ENCODE data around the gene GFRA1.

Gene GFRA1

DNA sequence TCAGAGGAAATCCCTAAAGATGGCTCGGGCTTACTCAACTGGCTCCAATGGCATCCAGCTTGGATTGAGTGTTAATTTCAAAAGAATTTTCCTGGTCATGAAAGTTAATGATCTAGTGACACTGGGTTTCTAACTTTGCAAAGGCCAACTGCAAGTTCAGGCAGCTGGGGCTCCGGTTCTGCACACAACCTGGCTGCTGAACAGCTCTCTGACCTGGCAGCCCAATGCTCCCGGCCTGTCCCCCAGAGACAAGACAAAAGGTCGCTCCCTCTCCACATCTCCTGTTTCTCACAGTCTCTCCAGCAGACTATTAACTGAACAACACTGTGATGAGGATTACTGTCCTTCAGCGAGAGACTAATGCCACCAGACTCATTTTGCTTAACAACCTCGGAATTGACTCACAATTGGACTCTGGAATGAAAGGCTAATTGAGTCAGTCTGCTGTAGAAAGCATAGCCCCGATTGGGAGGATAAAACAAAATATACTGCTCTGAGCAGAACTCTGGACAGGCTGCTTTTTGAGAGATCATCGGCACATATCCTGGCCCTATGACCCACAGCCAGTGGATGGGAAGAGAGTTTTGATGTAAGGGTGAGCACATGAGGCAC, 174.5 kb downstream of the GFRA1 start:
- DNase-seq, result no peak

DNA sequence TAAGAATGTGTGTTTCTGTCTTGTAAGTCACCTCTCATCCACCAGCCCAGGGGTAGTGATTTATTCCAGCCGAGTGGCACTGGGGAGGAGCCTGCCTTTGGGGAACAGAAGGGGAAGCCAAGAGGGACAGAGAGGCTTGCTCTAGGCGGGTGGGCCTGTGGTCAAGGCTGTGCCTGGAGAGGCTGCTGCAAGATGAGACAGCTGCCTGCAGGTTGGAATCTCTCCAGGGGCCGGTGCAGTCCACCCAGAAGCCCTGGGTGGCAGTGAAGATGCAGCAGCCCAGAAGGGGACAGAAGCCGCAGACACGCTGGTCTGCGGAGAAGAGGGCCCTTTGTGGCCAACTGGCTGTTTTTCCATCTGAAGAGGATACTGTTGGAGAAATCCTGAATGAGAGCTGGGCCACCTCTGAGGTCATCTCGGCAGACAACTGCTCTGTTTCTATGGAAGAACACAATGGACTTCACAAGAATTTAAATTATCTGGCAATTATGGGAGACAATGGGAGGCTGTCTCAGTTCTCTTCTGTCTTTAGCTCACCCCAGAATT, 175.7 kb downstream of the GFRA1 start:
- no peak for DNase-seq

DNA sequence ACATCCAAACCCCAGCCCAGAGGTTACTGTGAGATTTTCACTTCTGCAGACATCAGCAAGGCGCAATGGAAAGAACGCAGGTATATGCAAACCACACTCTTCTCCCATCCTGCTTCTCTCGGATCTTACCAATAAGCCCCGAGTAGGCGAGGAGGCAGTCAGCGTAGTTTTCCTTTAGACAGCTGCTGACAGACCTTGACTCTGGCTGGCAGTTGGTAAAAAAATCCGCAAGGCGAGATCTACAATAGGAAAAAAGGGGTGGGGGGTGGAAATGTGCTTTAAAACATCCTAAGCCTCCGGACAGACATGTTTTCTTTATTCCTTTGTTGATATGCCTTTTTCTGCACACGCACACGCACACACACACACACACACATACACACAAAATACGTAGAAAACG, 176.5 kb downstream of the GFRA1 start:
- DNase-seq, result no peak

DNA sequence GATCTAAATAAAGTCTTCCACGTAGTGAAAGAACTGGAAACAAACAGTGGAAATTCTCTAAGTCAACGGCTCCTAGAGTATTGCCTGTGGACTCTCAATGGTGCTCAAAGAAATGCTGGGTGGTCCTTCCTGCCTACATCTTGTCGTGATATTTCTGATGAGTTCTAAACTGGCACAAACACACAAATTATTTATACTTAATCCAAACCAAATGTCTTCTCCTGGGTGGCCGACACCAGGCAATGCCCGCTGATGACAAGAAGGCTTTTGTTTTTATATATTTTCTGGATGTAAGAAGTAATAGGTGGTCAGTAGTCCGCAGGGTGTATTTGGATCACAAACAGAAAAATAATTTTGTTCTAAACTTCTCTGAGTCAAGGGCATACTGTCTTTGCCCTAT, 178.7 kb downstream of the GFRA1 start:
- no peak for DNase-seq

DNA sequence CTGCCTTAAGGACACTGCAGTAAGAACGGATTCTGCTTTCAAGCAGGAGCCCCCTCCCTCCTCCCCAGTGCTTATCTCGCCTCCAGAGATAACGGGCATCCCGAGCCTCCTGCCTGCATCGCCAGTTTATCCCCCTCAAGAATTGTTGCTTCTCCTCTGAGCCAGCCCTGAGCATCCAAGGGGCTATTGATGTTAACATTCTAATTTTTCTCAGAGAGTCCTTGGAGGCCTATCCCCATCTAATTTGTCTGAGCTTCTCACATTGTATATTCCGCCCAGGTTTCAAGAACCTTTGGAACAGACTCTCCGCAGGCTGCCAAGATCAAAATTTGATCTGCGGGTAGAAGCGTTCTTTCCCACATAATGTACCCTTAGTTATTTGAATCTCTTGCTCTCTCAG, 180.0 kb downstream of the GFRA1 start:
- DNase-seq, result no peak

DNA sequence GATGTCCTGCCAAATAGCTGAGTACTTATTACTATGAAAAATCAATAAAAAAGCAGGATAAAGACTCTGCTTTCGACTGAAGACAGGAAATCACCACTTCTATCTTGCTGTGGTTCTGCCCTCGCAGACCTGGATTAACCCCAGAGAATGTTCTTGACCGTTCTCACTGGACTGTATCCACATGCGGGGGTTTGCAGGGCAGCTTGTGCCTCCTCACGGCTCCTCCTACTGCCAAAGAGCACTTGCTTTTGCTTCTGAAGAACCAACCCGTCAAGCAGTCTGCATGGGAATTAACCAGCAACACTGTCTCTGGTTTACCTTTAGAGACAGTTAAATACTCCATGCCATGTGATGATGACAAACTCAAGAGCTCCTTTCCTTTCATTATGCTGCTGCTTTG, 184.0 kb downstream of the GFRA1 start:
- DNase-seq, result no peak

DNA sequence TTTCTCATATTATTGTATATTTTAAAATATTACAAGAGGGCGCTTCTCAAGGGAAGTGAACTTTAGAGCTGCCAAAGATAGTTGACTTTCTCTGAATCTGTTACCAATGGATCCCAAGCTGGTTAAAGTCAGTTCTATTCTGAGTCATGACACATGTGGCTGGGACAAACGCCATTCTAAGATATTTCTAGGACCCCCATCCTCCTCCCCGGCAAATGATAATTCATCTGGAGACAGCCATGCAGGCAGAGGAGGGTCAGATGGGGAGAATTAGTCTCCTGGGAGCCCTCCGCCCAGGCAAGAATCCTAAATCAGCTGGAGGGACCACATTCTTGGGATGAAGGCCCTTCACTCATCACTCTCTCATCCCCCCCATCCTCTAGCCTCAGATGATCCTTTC, 187.7 kb downstream of the GFRA1 start:
- DNase-seq, result no peak

DNA sequence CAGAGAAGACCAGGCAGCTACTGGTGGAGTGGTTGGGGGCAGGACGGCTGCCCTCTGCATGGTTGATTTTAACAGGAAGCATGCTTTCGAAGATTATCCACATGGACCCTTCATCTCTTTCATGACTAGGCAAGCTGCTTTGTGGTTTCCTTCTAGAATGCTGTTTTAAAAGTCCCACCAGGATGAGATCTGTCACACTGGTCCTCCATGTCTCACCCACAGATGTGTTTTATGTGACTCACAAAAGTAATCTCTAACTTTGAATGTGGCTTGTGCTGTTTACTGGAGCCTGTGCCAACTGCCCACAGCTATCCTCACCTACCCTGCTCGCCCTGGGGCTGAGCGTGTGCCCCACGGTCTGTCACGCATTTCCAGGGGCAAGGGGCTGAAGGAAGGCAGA, 188.8 kb downstream of the GFRA1 start:
- DNase-seq, result no peak

DNA sequence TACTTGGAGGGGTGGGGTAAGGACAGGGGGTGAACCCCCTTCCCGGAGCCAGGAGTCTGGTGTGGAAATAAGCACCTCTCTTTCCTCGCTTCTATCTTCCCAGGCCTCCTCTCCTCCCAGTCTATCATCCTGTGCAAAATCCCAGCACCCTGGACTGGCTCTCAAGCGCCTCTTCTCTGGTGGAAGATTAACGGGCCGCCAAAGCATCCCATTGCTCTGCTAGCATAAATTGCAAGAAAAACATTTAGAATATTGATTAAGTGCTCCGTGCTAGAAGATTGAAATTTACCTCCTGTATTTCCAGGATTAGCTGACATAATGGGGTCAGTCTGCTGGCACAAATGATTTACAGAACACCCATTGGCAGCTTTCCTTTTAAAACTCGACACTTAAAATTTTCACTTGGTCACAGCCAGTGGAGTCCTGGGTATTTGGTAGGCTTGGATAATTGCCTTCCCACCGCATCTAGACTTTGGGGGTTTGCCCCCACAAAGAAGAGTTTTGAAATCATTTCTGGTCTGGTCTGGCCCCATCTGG, 189.7 kb downstream of the GFRA1 start:
- DNase-seq, result no peak

DNA sequence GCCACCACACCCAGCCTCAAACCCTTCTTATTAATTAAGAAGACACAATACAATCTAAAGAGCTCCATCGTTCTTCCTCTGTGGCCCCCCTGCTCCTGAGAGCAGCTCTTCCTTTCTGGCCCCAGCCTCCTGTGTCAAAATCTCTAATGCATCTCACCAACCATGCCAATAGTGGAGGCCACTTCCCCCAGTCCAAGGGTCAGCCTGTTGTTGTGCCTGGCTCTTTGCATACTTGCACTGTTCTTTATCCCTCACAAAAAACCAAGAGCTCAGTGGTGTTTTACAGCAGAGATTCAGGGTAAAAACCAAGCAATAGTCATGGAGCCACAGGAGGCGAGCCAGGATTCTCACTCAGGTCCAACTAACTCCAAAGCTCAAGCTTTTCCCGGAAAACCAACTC, 190.2 kb downstream of the GFRA1 start:
- no peak for DNase-seq

DNA sequence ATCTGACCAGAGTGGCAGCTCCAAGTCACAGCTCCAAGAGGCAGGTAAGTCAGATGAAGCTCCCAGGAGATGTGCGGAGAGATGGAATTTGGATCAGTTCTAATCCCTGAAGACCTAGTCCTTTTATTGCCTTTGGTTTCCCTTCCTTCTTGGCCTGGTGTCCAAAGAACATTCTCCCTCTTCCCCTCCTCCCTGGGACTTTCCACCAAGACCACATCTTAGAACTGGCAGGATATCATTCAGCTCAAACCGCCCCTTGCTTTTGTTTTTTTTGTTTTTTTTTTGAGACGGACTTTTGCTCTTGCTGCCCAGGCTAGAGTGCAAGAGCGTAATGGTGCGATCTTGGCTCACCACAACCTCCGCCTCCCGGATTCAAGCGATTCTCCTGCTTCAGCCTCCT, 190.8 kb downstream of the GFRA1 start:
- no peak for DNase-seq

DNA sequence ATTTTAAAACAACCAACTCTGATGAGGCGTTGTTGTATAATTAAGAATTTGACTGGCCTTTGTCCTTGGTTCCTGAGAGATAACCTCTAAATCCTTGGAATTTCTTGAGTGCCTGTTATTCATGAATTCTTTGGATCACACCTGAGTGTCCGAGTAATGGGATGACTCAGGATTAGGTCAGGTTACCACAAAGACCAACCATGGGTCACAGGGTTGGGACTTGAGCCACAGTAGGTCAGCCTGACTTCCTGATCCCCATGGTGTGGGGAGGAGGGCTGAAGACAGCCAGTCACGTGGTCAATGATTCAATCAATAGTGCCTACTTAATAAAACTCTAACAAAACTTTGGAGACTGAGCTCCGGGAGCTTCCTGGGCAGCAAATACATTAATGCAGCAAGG, 192.5 kb downstream of the GFRA1 start:
- no peak for DNase-seq

DNA sequence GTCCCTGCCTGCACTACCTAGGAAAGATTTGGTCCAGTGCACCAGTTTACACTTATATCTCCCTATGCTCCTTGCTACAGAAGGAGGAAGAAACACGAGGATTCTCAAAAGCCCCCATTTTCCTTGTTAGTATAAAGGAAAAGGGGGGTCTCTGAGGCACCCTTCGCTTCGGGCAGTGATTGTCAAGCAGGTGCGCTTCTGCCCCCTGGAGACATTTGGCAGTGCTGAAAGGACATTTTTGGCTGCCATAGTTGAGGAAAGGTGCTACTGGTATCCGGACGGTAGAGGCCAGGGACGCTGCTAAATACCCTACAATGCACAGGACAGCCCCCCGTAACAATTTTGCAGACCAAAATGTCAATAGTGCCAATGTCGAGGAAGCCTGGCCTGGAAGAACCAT, 193.7 kb downstream of the GFRA1 start:
- DNase-seq, result no peak

DNA sequence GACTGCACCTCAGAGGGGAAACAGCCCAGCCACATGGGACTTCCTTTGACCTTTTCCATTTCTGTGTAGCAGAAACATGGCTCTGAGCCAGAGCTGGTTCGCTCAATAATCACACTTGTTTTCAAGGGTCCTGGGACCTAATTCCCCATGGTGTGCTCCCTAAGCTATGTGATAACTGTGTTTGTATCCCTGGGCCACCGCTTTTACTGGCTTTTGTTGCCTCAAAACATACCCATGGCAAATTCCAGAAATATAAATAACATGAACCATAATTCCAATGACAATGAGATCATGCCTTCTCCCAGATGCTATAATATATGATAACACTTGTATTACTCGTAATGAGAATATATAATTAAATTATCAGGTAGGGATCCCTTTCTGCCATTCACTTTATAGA, 196.4 kb downstream of the GFRA1 start:
- DNase-seq, result no peak

DNA sequence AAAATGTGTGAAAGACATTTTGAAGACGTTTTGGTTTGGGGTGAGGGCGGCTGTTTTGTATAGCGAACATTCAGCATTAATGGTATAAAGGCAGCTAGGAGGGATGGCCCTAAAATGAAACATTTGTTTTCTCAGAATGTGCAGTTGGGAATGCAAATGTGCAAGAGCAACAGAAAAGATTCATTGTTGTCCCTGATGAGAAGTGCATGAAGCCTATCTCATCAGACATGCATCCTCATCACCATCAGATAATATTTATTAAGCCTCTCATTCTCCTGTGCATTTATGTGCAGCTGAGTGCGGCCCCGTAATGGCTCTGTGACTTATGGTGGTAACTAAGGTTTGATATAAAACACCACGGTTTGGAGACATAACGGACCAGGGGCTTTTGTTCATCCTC, 199.5 kb downstream of the GFRA1 start:
- DNase-seq, result no peak

DNA sequence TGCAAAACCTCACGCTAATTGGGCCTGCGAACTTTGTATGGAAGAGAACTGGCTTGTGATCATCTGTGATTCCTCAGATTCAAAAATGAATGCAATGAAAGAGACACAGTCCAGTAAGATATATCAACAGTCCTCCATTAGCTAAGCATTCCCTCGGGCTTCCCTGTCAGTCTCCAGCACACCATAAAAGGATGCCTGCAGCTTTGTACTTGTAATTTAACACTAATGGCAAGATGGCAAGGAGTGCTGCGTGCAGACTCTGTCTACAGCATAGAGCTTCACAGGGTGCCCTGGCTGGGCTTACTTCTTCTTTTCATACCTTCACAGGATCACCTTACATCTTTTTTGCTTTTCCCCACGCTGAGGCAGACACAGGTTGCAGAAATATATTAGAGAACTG, 200.0 kb downstream of the GFRA1 start:
- no peak for DNase-seq

DNA sequence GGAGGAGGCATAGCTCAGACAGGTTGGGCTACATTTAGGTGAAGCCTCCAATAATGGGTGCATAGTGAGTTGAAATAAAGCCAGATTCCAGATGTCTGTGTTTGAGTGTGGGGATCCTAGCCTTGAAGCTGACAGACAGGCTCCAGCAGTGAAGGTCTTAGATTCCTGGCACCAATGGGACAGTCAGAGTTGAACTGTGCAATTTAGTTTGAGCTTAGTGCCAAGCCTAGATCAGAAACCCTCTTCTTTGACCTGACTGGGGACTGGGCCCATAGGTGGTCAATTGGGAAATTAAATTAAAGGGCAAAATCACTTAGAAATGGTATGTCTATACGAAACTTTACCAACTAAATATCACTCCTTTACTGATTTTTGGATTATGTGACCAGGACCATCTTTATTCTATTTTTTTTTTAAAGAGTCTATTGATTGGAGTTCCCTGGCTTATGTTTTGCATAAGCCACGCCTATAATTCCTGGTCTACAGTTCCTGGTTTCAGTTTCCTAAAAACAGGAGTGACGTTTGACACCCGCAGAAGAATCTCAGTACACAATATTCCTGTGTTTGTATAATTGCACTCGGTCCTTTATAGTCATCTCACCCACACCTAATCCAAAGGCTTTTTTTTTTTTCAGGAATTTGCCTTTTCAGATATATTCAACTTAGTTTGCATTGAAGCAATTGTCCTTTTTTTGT, 201.4 kb downstream of the GFRA1 start:
- DNase-seq, result no peak

DNA sequence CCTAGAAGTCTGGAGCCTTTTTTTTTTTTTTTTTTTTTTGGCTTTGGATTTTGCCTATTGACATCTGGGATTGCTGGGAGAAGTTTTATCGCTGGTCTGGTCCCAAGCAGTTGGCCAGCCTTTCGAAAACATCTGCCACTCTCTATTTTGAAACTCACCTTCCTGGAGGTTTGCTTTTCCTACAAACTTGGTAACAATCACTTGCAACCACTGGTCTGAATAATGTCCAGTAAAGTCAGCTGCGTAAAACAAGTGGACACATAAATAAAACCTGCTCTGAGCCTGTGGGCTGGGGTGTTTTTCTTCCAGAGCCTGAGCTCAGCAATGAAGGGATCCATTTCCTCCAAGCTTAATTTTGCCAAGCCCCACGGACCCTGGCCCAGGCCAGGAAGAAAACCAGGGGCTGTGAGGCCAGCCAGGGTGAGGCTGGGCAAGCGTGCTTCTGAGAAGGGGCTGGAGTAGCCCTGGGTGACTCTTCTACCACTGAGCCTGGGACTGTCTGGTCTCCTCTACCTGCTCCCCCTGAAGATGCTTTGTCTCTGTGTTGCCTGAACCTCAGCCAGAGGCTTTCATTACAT, 202.2 kb downstream of the GFRA1 start:
- no peak for DNase-seq

DNA sequence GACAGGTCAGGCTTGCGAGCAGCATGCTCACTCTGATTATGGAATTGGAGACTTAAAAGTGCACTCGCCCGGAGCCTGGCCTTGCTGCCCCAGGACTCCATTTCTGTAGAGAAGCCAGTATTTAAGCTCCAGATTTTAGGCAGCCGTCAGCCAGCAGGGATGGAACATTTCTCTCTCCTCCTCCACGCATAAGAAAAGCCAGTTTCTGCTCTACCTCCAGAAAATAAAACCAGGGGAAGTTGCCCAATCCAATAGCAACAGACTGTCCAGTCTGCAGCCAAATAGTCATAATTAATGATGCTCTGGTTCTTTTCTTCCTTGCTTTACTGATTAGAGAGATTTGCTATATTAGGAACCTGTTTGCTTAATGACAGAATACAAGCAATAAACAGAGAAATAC, 203.2 kb downstream of the GFRA1 start:
- DNase-seq, result no peak

DNA sequence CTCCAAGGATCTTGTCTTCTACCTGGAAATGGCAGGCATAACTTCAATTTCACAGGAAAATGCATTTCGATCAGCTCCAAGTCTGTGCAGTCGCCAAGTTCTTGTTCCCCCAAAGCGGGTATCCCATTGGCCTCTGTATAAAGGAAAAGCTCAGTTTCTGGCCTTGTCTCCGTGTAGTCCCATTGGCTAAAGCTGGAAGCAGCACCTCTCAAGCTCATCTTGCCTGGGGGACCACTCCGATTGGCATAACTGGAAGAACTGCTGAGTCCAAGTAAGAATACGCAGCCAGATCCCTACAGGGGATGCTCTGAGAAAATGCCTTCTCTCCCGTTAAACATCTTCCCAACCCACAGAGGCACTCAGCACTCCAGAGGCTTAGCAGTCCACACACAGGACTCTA, 205.2 kb downstream of the GFRA1 start:
- DNase-seq, result no peak

DNA sequence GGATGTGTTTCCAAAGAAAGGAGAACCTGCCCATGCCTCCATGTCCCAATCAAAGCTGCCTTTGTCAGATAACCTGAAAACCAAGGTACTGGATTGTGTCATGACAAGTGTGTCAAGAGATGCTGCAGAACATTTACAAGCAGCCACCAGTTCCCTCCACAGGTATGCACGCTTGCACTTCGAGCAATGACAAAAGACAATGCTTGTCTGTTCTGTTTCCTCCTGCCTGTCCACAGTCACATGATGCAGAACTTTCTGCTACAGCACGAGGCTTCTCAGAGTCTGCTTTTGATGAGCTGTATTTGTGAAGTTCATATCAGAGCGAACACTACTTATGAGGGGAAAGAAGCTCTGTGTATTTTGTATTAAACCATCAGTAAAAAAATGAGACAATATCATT, 209.9 kb downstream of the GFRA1 start:
- no peak for DNase-seq

DNA sequence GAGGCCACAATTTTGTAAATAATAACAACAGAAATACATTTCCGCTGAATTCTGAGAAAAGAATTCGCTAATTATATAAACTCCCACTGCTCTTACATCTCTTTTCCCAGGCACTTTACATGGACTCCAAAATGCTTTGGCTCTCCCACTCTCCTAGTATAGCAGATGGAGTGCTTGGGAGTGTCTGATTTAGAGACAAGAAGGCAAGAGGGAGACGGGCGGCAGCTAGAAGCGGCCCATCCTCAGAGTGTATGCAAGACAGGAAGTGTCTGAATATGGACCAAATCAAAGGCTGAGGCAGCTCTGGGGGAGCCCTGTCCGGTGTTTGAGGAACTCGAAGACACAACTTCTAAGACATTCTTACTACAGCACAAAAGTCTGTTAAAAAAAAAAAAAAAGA, 212.1 kb downstream of the GFRA1 start:
- DNase-seq, result no peak

DNA sequence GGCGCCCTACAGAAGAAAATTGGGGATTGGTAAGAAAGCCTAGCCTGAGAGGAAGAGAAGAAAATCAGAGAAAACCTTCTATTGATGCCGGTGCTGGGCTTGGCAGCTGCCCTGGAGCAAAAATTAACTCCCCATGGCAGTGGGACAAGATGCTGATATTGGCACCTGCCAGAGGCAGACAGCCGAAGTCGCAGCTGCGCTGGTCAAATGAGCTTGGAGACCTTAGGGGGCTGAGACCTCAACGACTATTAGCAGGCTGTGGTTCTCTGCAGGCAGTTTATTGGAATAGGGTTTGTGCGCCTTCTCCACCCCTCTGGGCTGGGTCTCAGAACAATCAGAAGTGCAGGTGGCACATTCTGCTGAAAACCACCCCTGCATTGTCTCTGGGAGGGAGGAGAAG, 213.7 kb downstream of the GFRA1 start:
- no peak for DNase-seq

Data from NCI-H146 (cell line).